Body of pancreas (tissue), 4 donors: ENCODE measurements around the gene MRPL51.

Source experiments
- CTCF ChIP-seq, 7 experiments: fragments of 450-650 bp in 4 of 7; fragments of 200-600 bp in 3 of 7; sonication (generic) in 3 of 7; IDR thresholded peaks; one replicate each; pipeline ENCODE4 v1.5.1; 2016 to 2019; ENCODE audit warnings: antibody characterized with exemption in 7 of 7
- POLR2A ChIP-seq, 3 donors: fragments of 450-650 bp; IDR thresholded peaks; one replicate each; pipeline ENCODE4 v1.6.1; 2016; ENCODE audit warnings: antibody characterized with exemption in 3 of 3, mild to moderate bottlenecking in 2 of 3

- TF ChIP-seq CTCF (IDR thresholded peaks at IDR 0.05) = no peak
- no peak for TF ChIP-seq POLR2A (IDR thresholded peaks at IDR 0.05)
Observed at GRCh38 chr12:6528539-6529235, 35.6 kb upstream of the MRPL51 start.
